T-cell (primary cell): ENCODE results near the gene PHF2. TPM values are rescaled to one million over a fixed set of nuclear protein-coding genes. Genes with fewer than 3 reads are reported as not detected.

Experiments used
- ATAC-seq, 4 experiments: fragments of 200-7000 bp in 3 of 4; fragments of 150-1000 bp in 1 of 4; cut with Tn5 transposase; replicated peaks in 1 of 4; 1 replicate in 3 of 4; 2 replicates in 1 of 4; pipeline ENCODE4 v1.10.0; 2021; ENCODE audit warnings: moderate library complexity in 3 of 4, mild to moderate bottlenecking in 2 of 4, moderate number of reproducible peaks in 1 of 4
- CTCF ChIA-PET, 2 donors: fragments of 300-600 bp; sonication (Branson Sonifier 250); formaldehyde crosslinking; loops; one replicate each; lab custom pipeline; 2022; ENCODE audit warnings: antibody characterized with exemption in 2 of 2; lab: Charles Lee
- POLR2A ChIA-PET, 2 donors: fragments of 300-600 bp; sonication (Branson Sonifier 250); formaldehyde crosslinking; loops; one replicate each; lab custom pipeline; 2022; ENCODE audit warnings: antibody characterized with exemption in 2 of 2; lab: Charles Lee
- DNase-seq, 35 experiments: peaks; one replicate each; pipeline versions ENCODE4 v3.0.0 to v3.0.0-alpha.2; 2013 to 2023
- H3K27ac ChIP-seq: one replicate; pipeline ENCODE4 v1.5.1; 2013; ENCODE audit warnings: low read length
- H3K27me3 ChIP-seq, 2 experiments: replicated peaks in 1 of 2; 1 replicate in 1 of 2; 2 replicates in 1 of 2; pipeline versions ENCODE4 v1.6.1 to v1.7.0; 2013; ENCODE audit warnings: low read length in 1 of 2, mixed read lengths in 1 of 2; ENCODE audit not compliant: control insufficient read depth in 2 of 2, insufficient read depth in 2 of 2; ENCODE audit errors: extremely low read depth in 1 of 2
- H3K36me3 ChIP-seq, 2 donors: 1 replicate in 1 of 2; 2 replicates in 1 of 2; pipeline versions ENCODE4 v1.6.1 to v1.7.0; 2013; ENCODE audit warnings: low read length in 1 of 2; ENCODE audit not compliant: control insufficient read depth in 2 of 2, insufficient read depth in 1 of 2; ENCODE audit errors: extremely low read depth in 1 of 2
- H3K4me1 ChIP-seq, 2 experiments: 1 replicate in 1 of 2; 2 replicates in 1 of 2; pipeline versions ENCODE4 v1.6.1 to v1.7.0; 2013; ENCODE audit warnings: low read length in 2 of 2, mixed read lengths in 1 of 2; ENCODE audit not compliant: insufficient read depth in 2 of 2, control insufficient read depth in 1 of 2; ENCODE audit errors: extremely low read depth in 1 of 2
- H3K4me3 ChIP-seq, 2 donors: 1 replicate in 1 of 2; 2 replicates in 1 of 2; pipeline versions ENCODE4 v1.5.1 to v1.7.0; 2013; ENCODE audit warnings: mild to moderate bottlenecking in 2 of 2, low read length in 1 of 2, moderate library complexity in 1 of 2; ENCODE audit not compliant: control insufficient read depth in 1 of 2; ENCODE audit errors: extremely low read depth in 1 of 2
- H3K9me3 ChIP-seq: 2 replicates; pipeline ENCODE4 v1.7.0; 2013
- H3K27ac Mint-ChIP-seq, 2 donors: one replicate each; pipeline ENCODE4 v1.8.0; 2020 to 2021; ENCODE audit warnings: mild to moderate bottlenecking in 2 of 2, mixed read lengths in 2 of 2
- H3K27me3 Mint-ChIP-seq, 2 donors: one replicate each; pipeline ENCODE4 v1.8.0; 2021 to 2022; ENCODE audit warnings: mixed read lengths in 2 of 2
- H3K36me3 Mint-ChIP-seq: one replicate; pipeline ENCODE4 v1.8.0; 2021; ENCODE audit warnings: mixed read lengths
- H3K4me1 Mint-ChIP-seq, 3 donors: one replicate each; pipeline ENCODE4 v1.8.0; 2020 to 2022; ENCODE audit warnings: mixed read lengths in 3 of 3, mild to moderate bottlenecking in 1 of 3
- H3K4me3 Mint-ChIP-seq, 3 donors: one replicate each; pipeline ENCODE4 v1.8.0; 2020 to 2022; ENCODE audit warnings: mild to moderate bottlenecking in 3 of 3, mixed read lengths in 3 of 3, moderate library complexity in 3 of 3
- H3K9me3 Mint-ChIP-seq, 3 donors: one replicate each; pipeline ENCODE4 v1.8.0; 2020 to 2022; ENCODE audit warnings: mixed read lengths in 3 of 3
- WGBS: methylation state at CpG from one replicate; pipeline ENCODE4 v1.1.5; 2013; ENCODE audit warnings: missing lambda C conversion rate; ENCODE audit not compliant: insufficient coverage; 5-methylcytosine and 5-hydroxymethylcytosine counted together
- total RNA-seq, 35 experiments: library from RNA in 6 of 35; stranded (reverse) in 6 of 35; fragments of 120-200 nt in 1 of 35; gene quantifications; one replicate each; pipeline versions ENCODE4 v1.2.1 to v1.2.4 and lab custom pipeline; 2013 to 2026

The PHF2 gene
- total RNA-seq, 5 donors from 2014 or later (not counting 1 experiment from before 2014, with no cell fraction given) = 24.6 to 38.5 (median 34.6) TPM

DNA sequence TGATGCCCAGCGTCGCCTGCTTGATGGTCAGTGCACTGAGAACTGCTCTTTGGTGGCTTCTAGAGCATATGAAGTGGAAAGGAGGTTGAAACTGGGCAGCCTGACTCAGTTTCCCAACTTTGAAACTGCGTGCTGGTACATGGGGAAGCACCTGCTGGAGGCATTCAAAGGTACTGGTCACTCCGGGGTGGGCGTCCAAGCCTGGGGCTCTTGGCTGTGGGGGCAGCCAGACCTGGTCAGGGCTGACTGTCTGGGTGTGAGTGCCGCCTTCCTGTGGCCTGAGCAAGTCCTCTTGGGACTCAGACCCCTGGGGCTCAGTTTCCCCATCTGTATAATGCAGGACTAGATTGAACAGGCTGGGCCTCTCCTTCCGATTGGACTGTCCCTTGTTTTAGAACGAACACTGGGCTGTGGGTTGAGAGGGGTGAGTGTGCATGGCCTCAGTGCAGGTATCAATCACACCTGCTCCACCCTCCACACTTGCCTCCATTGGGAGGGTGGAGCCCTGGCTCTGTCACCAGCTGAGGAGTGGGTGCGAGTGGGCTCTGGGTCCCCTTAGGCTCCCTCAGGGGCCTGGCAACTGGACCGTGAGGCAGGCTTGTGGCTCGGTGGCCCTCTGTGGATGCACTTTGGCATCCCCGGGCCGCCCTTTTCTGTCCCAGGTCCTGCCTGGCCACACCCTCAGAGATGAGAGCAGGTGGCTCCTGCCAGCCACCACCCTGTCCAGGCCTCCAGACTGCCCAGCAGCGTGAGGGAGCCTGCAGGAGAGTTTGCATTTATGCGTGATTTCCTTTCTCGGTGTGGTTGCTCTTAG, 80.2 kb downstream of the PHF2 start:
- H3K36me3 ChIP-seq = peaks cover 35 to 65% of the 10 kb centered on the region in 2 donors
- no peaks in the 10 kb centered on the region for H3K27me3 ChIP-seq
- ChIA-PET CTCF (no interaction called here), POLR2A (no interaction called here)
- ATAC-seq (no peak), DNase-seq (peak in 2 of 35 experiments; percentile 1 to 2)
- WGBS = 94% methylated on average over 14 of the region's 16 CpGs
- Mint-ChIP-seq H3K4me1 (no peaks in the 10 kb centered on the region), H3K27ac (peak overlapping the region in 1 of 2 donors; percentile 28), H3K9me3 (no peaks in the 10 kb centered on the region), H3K4me3 (no peak overlapping the region), H3K36me3 (peaks cover 34% of the 10 kb centered on the region), H3K27me3 (no peaks in the 10 kb centered on the region)
- no peak overlapping the region for H3K4me3 ChIP-seq
- H3K9me3 ChIP-seq = no peaks in the 10 kb centered on the region
- H3K27ac ChIP-seq = no peak overlapping the region
- no peaks in the 10 kb centered on the region for H3K4me1 ChIP-seq

DNA sequence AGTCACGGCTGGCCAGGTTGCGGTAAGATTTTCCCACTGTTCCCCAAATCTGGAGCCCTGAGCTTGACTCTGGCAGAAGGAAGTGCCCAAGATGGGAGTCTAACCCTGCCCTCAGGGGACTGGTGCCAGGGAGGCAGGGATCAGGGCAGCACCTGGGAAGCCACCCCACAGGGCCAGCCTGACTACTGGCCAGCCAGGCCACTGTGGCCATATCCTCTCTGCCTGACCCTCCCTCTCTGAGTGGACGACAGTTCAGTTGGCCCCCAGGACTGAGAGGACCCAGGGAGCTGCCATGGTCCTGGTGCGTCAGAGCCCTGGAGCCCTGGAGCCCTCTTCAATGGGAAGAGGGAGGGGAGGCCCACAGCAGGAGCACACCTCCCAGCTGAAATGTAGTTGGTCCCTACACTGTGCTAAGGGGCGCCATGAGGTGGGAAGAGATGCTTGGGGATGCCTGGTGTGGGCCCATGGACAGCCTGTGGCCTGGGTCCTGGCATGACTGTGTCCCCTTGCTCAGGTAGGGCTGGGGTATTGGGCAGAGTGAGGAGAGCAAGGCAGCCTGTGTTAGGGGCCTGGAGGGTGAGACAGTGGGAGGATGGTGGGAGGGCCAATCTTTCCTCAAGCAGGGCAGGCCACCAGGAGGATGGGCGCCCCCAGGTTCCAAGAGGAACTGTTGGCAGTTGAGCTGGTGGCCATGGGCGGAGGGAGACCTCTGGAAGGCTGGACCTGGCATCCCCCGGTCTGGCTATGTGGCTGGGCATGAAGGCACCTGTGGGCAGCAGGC, 81.1 kb downstream of the PHF2 start:
- no peaks in the 10 kb centered on the region for H3K27me3 ChIP-seq
- ATAC-seq (no peak), DNase-seq (peak in 1 of 35 experiments; percentile 3)
- no peaks in the 10 kb centered on the region for H3K9me3 ChIP-seq
- no peak overlapping the region for H3K27ac ChIP-seq
- Mint-ChIP-seq H3K36me3 (peaks cover 29% of the 10 kb centered on the region), H3K27me3 (no peaks in the 10 kb centered on the region), H3K27ac (peak overlapping the region in 1 of 2 donors; percentile 28), H3K4me3 (no peak overlapping the region), H3K4me1 (no peaks in the 10 kb centered on the region), H3K9me3 (no peaks in the 10 kb centered on the region)
- 100% methylated on average over 8 of the region's 8 CpGs for WGBS
- H3K36me3 ChIP-seq = peaks cover 35 to 60% of the 10 kb centered on the region in 2 donors
- no peak overlapping the region for H3K4me3 ChIP-seq
- H3K4me1 ChIP-seq = no peaks in the 10 kb centered on the region
- POLR2A ChIA-PET = no interaction called here
- CTCF ChIA-PET = interaction anchor here in 1 of 2 donors (0.6 kb wide), 1 partner anchor 23 kb away, joined by 3 read pairs; no protein-coding TSS in a partner anchor

DNA sequence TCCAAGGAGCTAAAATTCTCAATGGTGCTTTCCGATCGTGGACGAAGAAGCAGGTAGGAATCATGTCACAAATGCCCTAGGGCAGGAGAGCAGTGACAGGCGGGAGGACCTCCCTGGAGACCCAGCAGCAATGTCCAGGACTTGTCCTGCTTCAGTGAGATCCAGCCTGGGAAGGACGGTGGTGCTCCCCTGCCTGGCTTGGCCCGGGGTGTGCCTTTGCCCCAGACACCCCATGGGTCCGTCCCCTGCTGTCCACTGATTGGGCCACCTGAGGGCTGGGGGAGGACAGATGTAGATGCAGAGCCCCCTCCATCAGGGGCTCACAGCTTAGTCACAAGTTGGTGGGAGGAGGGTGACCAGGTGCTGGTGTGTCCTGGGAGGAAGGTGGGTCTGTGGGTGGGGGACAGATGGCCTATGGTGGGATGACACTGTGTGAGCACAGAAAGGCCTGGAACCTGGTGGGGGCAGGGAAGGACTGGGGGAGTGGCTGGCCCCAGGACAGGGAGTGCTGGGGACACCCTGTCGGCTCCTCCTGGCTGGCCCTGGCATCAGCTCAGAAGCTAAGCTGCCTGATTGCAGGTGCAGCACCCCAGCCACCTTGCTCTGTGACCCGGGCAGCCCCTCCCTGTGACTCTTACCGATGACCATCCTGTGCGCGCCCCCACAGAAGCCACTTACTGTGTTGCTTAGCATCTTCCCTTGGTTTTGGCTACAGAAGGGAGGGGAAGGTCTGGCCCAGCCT, 82.0 kb downstream of the PHF2 start:
- 100% methylated on average over 7 of the region's 12 CpGs for WGBS
- POLR2A ChIA-PET = no interaction called here
- H3K27me3 ChIP-seq = no peaks in the 10 kb centered on the region

DNA sequence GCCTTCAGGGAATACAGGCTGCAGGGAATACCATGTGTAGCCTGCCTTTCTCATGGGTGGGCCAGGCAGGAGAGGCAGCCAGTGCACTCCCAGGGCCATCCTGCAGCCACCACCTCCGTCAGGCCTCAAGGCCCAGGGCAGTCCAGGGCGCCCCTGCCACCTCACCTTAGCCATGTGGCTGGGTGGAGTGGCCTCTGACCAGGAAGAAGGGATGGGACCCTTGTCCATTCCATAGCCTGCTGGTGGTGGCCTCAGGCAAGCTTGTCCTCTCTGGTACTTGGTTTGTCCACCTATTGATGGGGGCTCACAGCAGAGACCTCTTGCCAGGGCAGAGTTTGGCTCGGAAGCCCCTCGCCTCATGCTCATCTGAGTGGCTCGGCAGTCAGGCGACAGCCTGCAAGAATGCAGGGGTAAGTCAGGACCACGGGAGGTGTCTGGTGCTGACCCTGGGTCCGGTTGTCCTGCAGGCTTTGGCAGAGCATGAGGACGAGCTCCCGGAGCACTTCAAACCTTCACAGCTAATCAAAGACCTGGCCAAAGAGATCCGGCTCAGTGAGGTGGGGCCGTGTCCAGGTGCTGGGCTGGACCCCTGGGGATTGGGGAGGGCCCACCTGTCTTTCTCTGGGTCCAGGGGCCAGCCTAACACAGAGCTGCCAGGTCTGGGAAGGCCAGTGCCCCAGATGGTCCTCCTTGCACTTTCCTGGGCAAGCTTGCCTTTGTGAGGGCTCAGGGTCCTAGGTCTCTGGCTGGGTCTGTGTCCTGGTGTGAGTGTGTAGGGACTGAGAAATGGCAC, 82.9 kb downstream of the PHF2 start:
- Histone ChIP-seq H3K36me3 (peaks cover 28 to 59% of the 10 kb centered on the region in 2 donors), H3K4me3 (no peak overlapping the region), H3K27me3 (no peaks in the 10 kb centered on the region), H3K4me1 (no peaks in the 10 kb centered on the region), H3K27ac (no peak overlapping the region), H3K9me3 (no peaks in the 10 kb centered on the region)
- POLR2A ChIA-PET = no interaction called here
- no peak overlapping the region for H3K27ac Mint-ChIP-seq
- CTCF ChIA-PET = no interaction called here
- H3K36me3 Mint-ChIP-seq = peaks cover 18% of the 10 kb centered on the region
- H3K4me1 Mint-ChIP-seq = no peaks in the 10 kb centered on the region
- H3K9me3 Mint-ChIP-seq = no peaks in the 10 kb centered on the region
- H3K27me3 Mint-ChIP-seq = no peaks in the 10 kb centered on the region
- ATAC-seq = no peak
- WGBS = 98% methylated on average over 7 of the region's 12 CpGs
- no peak overlapping the region for H3K4me3 Mint-ChIP-seq
- DNase-seq = peak in 2 of 35 experiments; percentile 0 to 1

More for the DNA sequence above, 82.0 kb downstream of the PHF2 start:
- CTCF ChIA-PET = interaction anchor here in 1 of 2 donors (0.6 kb wide), 1 partner anchor 22 kb away, joined by 3 read pairs; no protein-coding TSS in a partner anchor
- H3K36me3 ChIP-seq = peaks cover 35 to 60% of the 10 kb centered on the region in 2 donors
- H3K27ac ChIP-seq = no peak overlapping the region
- DNase-seq (peak in 1 of 35 experiments; percentile 2), ATAC-seq (no peak)
- H3K4me1 ChIP-seq = no peaks in the 10 kb centered on the region
- peaks cover 21% of the 10 kb centered on the region for H3K36me3 Mint-ChIP-seq
- no peaks in the 10 kb centered on the region for H3K4me1 Mint-ChIP-seq
- no peak overlapping the region for H3K4me3 Mint-ChIP-seq
- H3K4me3 ChIP-seq = no peak overlapping the region
- no peaks in the 10 kb centered on the region for H3K27me3 Mint-ChIP-seq
- H3K9me3 Mint-ChIP-seq = no peaks in the 10 kb centered on the region
- H3K9me3 ChIP-seq = no peaks in the 10 kb centered on the region
- no peak overlapping the region for H3K27ac Mint-ChIP-seq

DNA sequence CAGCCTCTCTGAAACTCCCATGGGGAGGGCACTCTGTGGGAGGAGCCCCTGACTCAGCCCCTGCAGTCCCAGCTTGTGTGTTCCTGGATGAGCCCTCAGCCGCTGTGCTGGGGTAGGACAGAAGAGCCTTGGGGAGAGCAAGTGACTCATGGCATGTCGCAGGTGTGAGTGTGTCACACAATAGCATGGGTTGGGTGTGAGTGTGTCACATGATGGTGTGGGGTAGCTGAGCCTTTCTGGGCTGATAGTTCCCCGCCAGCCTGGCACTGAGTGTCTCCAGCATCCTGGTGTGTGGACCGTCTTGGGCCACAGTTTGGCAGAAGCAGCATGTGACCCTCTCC, 83.4 kb downstream of the PHF2 start:
- POLR2A ChIA-PET = no interaction called here
- H3K4me1 Mint-ChIP-seq = no peaks in the 10 kb centered on the region
- no peak overlapping the region for H3K27ac Mint-ChIP-seq
- H3K36me3 ChIP-seq = peaks cover 28 to 61% of the 10 kb centered on the region in 2 donors
- WGBS = 96% methylated on average over 4 of the region's 4 CpGs
- DNase-seq (no peak), ATAC-seq (no peak)
- H3K9me3 Mint-ChIP-seq = no peaks in the 10 kb centered on the region
- H3K27me3 ChIP-seq = no peaks in the 10 kb centered on the region
- H3K4me3 ChIP-seq = no peak overlapping the region
- no peaks in the 10 kb centered on the region for H3K4me1 ChIP-seq
- no peaks in the 10 kb centered on the region for H3K9me3 ChIP-seq
- H3K27ac ChIP-seq = no peak overlapping the region
- no peaks in the 10 kb centered on the region for H3K27me3 Mint-ChIP-seq
- CTCF ChIA-PET = no interaction called here
- peaks cover 22% of the 10 kb centered on the region for H3K36me3 Mint-ChIP-seq
- no peak overlapping the region for H3K4me3 Mint-ChIP-seq
